HepG2 (cell line): Measurements from ENCODE around the gene HINT2. TPM values are rescaled to one million over a fixed set of nuclear protein-coding genes. Genes with fewer than 3 reads are reported as not detected.

ENCODE experiments used
- ATAC-seq: fragments of 200-7000 bp; cut with Tn5 transposase; 3 replicates; pipeline ENCODE4 v1.9.1; 2020; ENCODE audit warnings: mild to moderate bottlenecking, moderate library complexity
- BruUV-seq: library from RNA; stranded (reverse); fragments of 400-500 nt; replicated peaks from 2 replicates; lab custom pipeline; 2021; lab: Mats Ljungman, UMichigan
- CTCF ChIA-PET: fragments of 300-600 bp; formaldehyde crosslinking; extraction: SDS; loops from one replicate; lab custom pipeline; 2021; ENCODE audit warnings: low total read pairs, inconsistent platforms, low intra/inter-chr PET ratio; lab: Yijun Ruan, JAX
- POLR2A ChIA-PET: fragments of 350-600 bp; sonication (Branson Sonifier 250); formaldehyde crosslinking; loops from one replicate; lab custom pipeline; 2020; ENCODE audit warnings: antibody characterized with exemption, inconsistent platforms; lab: Yijun Ruan, JAX
- DNase-seq: peaks from one replicate; pipeline ENCODE4 v3.0.0-alpha.2; 2015; ENCODE audit warnings: low spot score
- FAIRE-seq: peaks from 3 replicates; lab custom pipeline; 2011; peaks lifted over from hg19 to GRCh38; lab: Jason Lieb, UNC
- H2AFZ ChIP-seq: one replicate; pipeline ENCODE4 v1.6.1; 2011; ENCODE audit warnings: low read length, inconsistent platforms
- H3K27ac ChIP-seq: fragments of 300-600 bp; 3 replicates; pipeline ENCODE4 v1.8.0; 2011; ENCODE audit warnings: mixed run types, mild to moderate bottlenecking, mixed read lengths, low read length, inconsistent platforms; ENCODE audit not compliant: insufficient read depth; ENCODE audit errors: extremely low read length
- H3K27me3 ChIP-seq, 2 experiments: fragments of 200-600 bp in 1 of 2; 2 replicates in 1 of 2; 3 replicates in 1 of 2; pipeline versions ENCODE4 v1.6.0 to v1.8.0; 2011; ENCODE audit warnings: low read length in 2 of 2, mild to moderate bottlenecking in 2 of 2, moderate library complexity in 2 of 2, inconsistent platforms in 1 of 2; ENCODE audit not compliant: insufficient read depth in 2 of 2, control insufficient read depth in 1 of 2
- H3K36me3 ChIP-seq, 2 experiments: fragments of 200-600 bp in 1 of 2; replicated peaks in 1 of 2; 2 replicates in 1 of 2; 3 replicates in 1 of 2; pipeline versions ENCODE4 v1.5.1 to v1.8.0; 2011; ENCODE audit warnings: low read length in 2 of 2, inconsistent platforms in 1 of 2; ENCODE audit not compliant: insufficient read depth in 2 of 2, control insufficient read depth in 1 of 2
- H3K4me1 ChIP-seq: 2 replicates; pipeline ENCODE4 v1.5.1; 2012; ENCODE audit warnings: low read length, inconsistent platforms; ENCODE audit not compliant: insufficient read depth
- H3K4me2 ChIP-seq: 2 replicates; pipeline ENCODE4 v1.6.0; 2011; ENCODE audit warnings: low read depth, low read length, inconsistent platforms
- H3K4me3 ChIP-seq, 3 experiments: fragments of 200-600 bp in 1 of 3; sonication (generic), shearing (Covaris generic) in 1 of 3; replicated peaks in 1 of 3; 2 replicates each; pipeline ENCODE4 v1.5.1; 2011 to 2016; ENCODE audit warnings: low read length in 3 of 3, inconsistent platforms in 2 of 3, low read depth in 2 of 3, mild to moderate bottlenecking in 2 of 3, control low read depth in 1 of 3, mixed read lengths in 1 of 3; ENCODE audit not compliant: insufficient read depth in 1 of 3
- H3K79me2 ChIP-seq: one replicate; pipeline ENCODE4 v1.6.1; 2011; ENCODE audit warnings: low read length, inconsistent platforms; ENCODE audit not compliant: insufficient read depth
- H3K9ac ChIP-seq: 2 replicates; pipeline ENCODE4 v1.6.0; 2011; ENCODE audit warnings: mild to moderate bottlenecking, low read depth, low read length, inconsistent platforms; ENCODE audit not compliant: insufficient read depth
- H3K9me3 ChIP-seq: 2 replicates; pipeline ENCODE4 v1.5.1; 2012; ENCODE audit warnings: mild to moderate bottlenecking, low read length
- H4K20me1 ChIP-seq: 2 replicates; pipeline ENCODE4 v1.6.0; 2011; ENCODE audit warnings: inconsistent platforms, mild to moderate bottlenecking, low read length, moderate library complexity; ENCODE audit not compliant: insufficient read depth
- AGO1 ChIP-seq: fragments of 200-400 bp; formaldehyde crosslinking; IDR thresholded peaks from 2 replicates; pipeline ENCODE4 v1.6.1; 2017; ENCODE audit warnings: mild to moderate bottlenecking, low read depth, low read length, moderate library complexity; ENCODE audit not compliant: poor library complexity, severe bottlenecking
- ARID2 ChIP-seq: sonication (generic); formaldehyde crosslinking; IDR thresholded peaks from 2 replicates; pipeline ENCODE4 v1.8.1; 2022; ENCODE audit warnings: mild to moderate bottlenecking, missing genetic modification reagents, borderline replicate concordance
- MEIS2 ChIP-seq: sonication (generic); formaldehyde crosslinking; IDR thresholded peaks from 2 replicates; pipeline ENCODE4 v1.9.0; 2021; ENCODE audit warnings: mild to moderate bottlenecking, missing genetic modification reagents
- NFYC ChIP-seq: IDR thresholded peaks from 2 replicates; pipeline ENCODE4 v1.6.1; 2016; ENCODE audit warnings: missing genetic modification reagents, missing compliant biosample characterization
- PHF8 ChIP-seq: sonication (generic); formaldehyde crosslinking; IDR thresholded peaks from 2 replicates; pipeline ENCODE4 v1.5.0; 2020; ENCODE audit warnings: missing genetic modification reagents
- ZNF292 ChIP-seq: sonication (generic); formaldehyde crosslinking; IDR thresholded peaks from 2 replicates; pipeline ENCODE4 v1.8.1; 2022; ENCODE audit warnings: mild to moderate bottlenecking, low read depth, missing genetic modification reagents, borderline replicate concordance
- ZNF83 ChIP-seq: sonication (generic); formaldehyde crosslinking; IDR thresholded peaks from 2 replicates; pipeline ENCODE4 v1.4.0; 2020; ENCODE audit warnings: missing genetic modification reagents, mild to moderate bottlenecking, borderline replicate concordance
- WGBS: methylation state at CpG from one replicate; pipeline ENCODE4 v1.1.6; 2017; ENCODE audit warnings: low lambda C conversion rate; 5-methylcytosine and 5-hydroxymethylcytosine counted together
- in situ Hi-C: cut with HindIII; loops from 2 replicates; pipeline ENCODE4 v1.10.0; 2017; ENCODE audit warnings: low pct_unique_long_range_greater_than_20kb; ENCODE audit not compliant: extremely low pct_ligation_motif_present
- intact Hi-C: fragments of 100-400 bp; cut with micrococcal nuclease; formaldehyde crosslinking; loops from one replicate; pipeline ENCODE4 v1.10.0; 2022; ENCODE audit not compliant: unreplicated experiment
- polyA plus RNA-seq, 8 experiments: library from polyadenylated mRNA; depleted of rRNA in 3 of 8; stranded (reverse) in 7 of 8; unstranded in 1 of 8; fragments of >200 nt; fragmentation: Illumina TruSeq in 4 of 8; extraction: Trizol in 4 of 8; gene quantifications; 2 replicates each; pipeline versions ENCODE4 v1.2.1 to v1.2.3, GENCODE V29; 2011 to 2016; ENCODE audit warnings: low read depth in 4 of 8, missing spikeins in 1 of 8, mixed read lengths in 1 of 8; ENCODE audit not compliant: insufficient read depth in 1 of 8
- total RNA-seq, 5 experiments: library from RNA; depleted of rRNA; stranded (reverse); fragments of >200 nt; fragmentation: Illumina TruSeq; extraction: Trizol; gene quantifications; 2 replicates each; pipeline ENCODE4 v1.2.3, GENCODE V29; 2016; ENCODE audit warnings: low read depth in 1 of 5
- TF ChIP-seq, protein P1 (sequence below): sonication (generic); formaldehyde crosslinking; IDR thresholded peaks from 2 replicates; pipeline ENCODE4 v1.5.0; 2020; ENCODE audit warnings: mild to moderate bottlenecking, missing genetic modification reagents, moderate library complexity
- TF ChIP-seq, protein P2 (sequence below): sonication (generic); formaldehyde crosslinking; IDR thresholded peaks from 2 replicates; pipeline ENCODE4 v1.4.0; 2020; ENCODE audit warnings: mild to moderate bottlenecking, missing genetic modification reagents, borderline replicate concordance
- TF ChIP-seq, protein P3 (sequence below): sonication (generic); formaldehyde crosslinking; IDR thresholded peaks from 2 replicates; pipeline ENCODE4 v1.8.0; 2022; ENCODE audit warnings: missing genetic modification reagents, mild to moderate bottlenecking, borderline replicate concordance
- TF ChIP-seq, protein P4 (sequence below): fragments of 450-650 bp; IDR thresholded peaks from 2 replicates; pipeline ENCODE4 v1.6.1; 2017
- TF ChIP-seq, protein P5 (sequence below): sonication (generic); formaldehyde crosslinking; IDR thresholded peaks from 2 replicates; pipeline ENCODE4 v1.9.0; 2021; ENCODE audit warnings: missing genetic modification reagents, mild to moderate bottlenecking, borderline replicate concordance

Gene HINT2
- total and polyA plus RNA-seq, 2 of the 13 experiments (the other 11 are each of a cell fraction or from before 2014, with no cell fraction given): 37.9 to 56.2 TPM

DNA sequence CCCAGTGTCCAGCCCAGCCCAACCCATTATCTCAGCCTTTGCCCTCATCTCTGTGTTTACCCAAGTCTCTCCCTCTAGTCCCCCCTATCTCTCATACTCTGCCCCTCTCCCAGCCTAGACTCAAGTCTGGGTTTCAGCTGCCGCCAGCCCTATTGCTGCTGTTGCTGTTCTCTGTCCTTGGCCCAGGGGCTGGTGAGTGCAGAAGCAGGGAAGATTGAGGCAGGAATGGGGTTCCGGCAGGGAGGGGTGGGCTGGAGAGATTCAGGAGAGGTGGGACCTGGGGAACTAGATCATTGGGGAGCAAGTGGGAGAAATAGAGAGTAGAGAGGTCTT, 14.9 kb upstream of the HINT2 start (continued):
- TF ChIP-seq, protein P1, sequence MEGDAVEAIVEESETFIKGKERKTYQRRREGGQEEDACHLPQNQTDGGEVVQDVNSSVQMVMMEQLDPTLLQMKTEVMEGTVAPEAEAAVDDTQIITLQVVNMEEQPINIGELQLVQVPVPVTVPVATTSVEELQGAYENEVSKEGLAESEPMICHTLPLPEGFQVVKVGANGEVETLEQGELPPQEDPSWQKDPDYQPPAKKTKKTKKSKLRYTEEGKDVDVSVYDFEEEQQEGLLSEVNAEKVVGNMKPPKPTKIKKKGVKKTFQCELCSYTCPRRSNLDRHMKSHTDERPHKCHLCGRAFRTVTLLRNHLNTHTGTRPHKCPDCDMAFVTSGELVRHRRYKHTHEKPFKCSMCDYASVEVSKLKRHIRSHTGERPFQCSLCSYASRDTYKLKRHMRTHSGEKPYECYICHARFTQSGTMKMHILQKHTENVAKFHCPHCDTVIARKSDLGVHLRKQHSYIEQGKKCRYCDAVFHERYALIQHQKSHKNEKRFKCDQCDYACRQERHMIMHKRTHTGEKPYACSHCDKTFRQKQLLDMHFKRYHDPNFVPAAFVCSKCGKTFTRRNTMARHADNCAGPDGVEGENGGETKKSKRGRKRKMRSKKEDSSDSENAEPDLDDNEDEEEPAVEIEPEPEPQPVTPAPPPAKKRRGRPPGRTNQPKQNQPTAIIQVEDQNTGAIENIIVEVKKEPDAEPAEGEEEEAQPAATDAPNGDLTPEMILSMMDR: 0 out of 2 replicates have a peak, but pooled peaks have one; percentile 18
- TF ChIP-seq AGO1 (no peak), ZNF292 (CRISPR knock-in tag) (peak; percentile 41; the same call in 1 of the 2 replicates)

DNA sequence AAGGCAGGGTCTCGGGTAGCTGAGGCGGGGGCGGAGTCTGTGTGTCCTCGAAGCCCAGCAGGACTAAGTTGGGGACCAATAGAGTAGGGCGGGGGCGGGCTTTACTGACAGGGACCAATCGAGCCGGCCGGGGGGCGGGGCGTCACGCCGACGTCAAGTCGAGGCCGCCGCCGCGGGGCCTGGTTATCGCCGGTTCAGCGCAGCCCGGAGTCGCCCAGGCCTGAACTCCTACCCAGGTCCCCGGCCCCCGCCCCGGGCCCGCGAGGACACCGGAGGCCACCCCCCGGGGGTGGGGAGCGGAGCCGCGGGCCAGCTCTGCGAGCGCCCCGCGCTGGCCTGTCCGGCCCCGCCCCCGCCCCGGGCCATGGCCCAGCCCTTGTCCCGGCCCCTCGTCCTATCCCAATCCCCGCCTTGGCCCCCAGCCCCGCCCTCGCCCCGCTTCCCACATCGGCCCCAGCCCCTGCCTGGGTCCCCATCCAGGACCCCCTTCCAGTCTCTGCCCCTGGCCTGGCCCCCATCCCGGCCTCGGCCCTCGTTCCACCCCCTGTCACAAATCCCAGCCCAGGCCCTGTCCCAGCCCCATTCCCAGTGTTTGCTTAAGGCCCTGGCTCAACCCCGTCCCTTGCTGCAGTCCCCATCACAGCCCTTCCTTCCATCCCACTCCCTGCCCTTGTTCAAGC, 14.4 kb upstream of the HINT2 start, which contains the start of gene TMEM8B:
TMEM8B (plus strand) TSS at position 145 of the 680 bp plus-strand sequence; CDS start at position 365, 220 bp downstream.
- WGBS: 3% methylated on average over 12 of the region's 53 CpGs
- Histone ChIP-seq H3K79me2 (no peaks in the 10 kb centered on the region), H3K4me2 (peak within 1 kb of the TSS; percentile 90), H3K9ac (peak within 1 kb of the TSS; percentile 58), H3K27ac (peak within 1 kb of the TSS; percentile 44), H3K4me1 (peaks cover 45% of the 10 kb centered on the region), H2AFZ (no peak within 1 kb of the TSS), H3K9me3 (no peaks in the 10 kb centered on the region), H3K36me3 (no peaks in the 10 kb centered on the region), H4K20me1 (no peaks in the 10 kb centered on the region), H3K4me3 (peak within 1 kb of the TSS; percentile 61 to 81 (median 73)), H3K27me3 (no peaks in the 10 kb centered on the region)
- ChIA-PET CTCF (no interaction called here), POLR2A (interaction anchor here (0.6 to 2.3 kb wide), 5 partner anchors 15 to 139 kb away, joined by 3 to 15 read pairs (median 3); partner anchors contain the start of genes HINT2 and TPM2)
- peak; percentile 90 for ATAC-seq
- peak; percentile 83 for DNase-seq
- BruUV-seq: no TSS peak
- FAIRE-seq: no peak
- in situ Hi-C loops (loop anchor here (5.0 kb wide), 1 partner anchor 53 kb away; no protein-coding TSS in a partner anchor), intact Hi-C loops (loop anchor here (1.0 to 5.0 kb wide), 2 partner anchors 14 to 97 kb away; partner anchors contain the start of genes CREB3, HINT2 and TLN1)
- TF ChIP-seq, protein P2, sequence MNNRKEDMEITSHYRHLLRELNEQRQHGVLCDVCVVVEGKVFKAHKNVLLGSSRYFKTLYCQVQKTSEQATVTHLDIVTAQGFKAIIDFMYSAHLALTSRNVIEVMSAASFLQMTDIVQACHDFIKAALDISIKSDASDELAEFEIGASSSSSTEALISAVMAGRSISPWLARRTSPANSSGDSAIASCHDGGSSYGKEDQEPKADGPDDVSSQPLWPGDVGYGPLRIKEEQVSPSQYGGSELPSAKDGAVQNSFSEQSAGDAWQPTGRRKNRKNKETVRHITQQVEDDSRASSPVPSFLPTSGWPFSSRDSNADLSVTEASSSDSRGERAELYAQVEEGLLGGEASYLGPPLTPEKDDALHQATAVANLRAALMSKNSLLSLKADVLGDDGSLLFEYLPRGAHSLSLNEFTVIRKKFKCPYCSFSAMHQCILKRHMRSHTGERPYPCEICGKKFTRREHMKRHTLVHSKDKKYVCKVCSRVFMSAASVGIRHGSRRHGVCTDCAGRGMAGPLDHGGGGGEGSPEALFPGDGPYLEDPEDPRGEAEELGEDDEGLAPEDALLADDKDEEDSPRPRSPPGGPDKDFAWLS (CRISPR knock-in tag): no peak
- TF ChIP-seq, protein P3, sequence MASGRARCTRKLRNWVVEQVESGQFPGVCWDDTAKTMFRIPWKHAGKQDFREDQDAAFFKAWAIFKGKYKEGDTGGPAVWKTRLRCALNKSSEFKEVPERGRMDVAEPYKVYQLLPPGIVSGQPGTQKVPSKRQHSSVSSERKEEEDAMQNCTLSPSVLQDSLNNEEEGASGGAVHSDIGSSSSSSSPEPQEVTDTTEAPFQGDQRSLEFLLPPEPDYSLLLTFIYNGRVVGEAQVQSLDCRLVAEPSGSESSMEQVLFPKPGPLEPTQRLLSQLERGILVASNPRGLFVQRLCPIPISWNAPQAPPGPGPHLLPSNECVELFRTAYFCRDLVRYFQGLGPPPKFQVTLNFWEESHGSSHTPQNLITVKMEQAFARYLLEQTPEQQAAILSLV (CRISPR knock-in tag): peak; percentile 35; the same call in 1 of the 2 replicates
- TF ChIP-seq, protein P4, sequence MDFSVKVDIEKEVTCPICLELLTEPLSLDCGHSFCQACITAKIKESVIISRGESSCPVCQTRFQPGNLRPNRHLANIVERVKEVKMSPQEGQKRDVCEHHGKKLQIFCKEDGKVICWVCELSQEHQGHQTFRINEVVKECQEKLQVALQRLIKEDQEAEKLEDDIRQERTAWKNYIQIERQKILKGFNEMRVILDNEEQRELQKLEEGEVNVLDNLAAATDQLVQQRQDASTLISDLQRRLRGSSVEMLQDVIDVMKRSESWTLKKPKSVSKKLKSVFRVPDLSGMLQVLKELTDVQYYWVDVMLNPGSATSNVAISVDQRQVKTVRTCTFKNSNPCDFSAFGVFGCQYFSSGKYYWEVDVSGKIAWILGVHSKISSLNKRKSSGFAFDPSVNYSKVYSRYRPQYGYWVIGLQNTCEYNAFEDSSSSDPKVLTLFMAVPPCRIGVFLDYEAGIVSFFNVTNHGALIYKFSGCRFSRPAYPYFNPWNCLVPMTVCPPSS: no peak
- TF ChIP-seq ARID2 (CRISPR knock-in tag) (no peak), MEIS2 (peak; percentile 40; the same call in 1 of the 2 replicates), NFYC (CRISPR knock-in tag) (peak; percentile 71), ZNF83 (CRISPR knock-in tag) (no peak), PHF8 (CRISPR knock-in tag) (peak; percentile 65)
- TF ChIP-seq, protein P5, sequence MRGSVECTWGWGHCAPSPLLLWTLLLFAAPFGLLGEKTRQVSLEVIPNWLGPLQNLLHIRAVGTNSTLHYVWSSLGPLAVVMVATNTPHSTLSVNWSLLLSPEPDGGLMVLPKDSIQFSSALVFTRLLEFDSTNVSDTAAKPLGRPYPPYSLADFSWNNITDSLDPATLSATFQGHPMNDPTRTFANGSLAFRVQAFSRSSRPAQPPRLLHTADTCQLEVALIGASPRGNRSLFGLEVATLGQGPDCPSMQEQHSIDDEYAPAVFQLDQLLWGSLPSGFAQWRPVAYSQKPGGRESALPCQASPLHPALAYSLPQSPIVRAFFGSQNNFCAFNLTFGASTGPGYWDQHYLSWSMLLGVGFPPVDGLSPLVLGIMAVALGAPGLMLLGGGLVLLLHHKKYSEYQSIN (CRISPR knock-in tag): no peak
